ENCODE results near the gene RILPL2.
A peak's percentile ranks its signal among the peaks of the same experiment; 100 is the strongest.
"Not testable (repeated sequence)": the region's sequence is repeated elsewhere in the genome, so short reads cannot be mapped to it uniquely, and the experiment has no call there.

The RILPL2 gene

DNA sequence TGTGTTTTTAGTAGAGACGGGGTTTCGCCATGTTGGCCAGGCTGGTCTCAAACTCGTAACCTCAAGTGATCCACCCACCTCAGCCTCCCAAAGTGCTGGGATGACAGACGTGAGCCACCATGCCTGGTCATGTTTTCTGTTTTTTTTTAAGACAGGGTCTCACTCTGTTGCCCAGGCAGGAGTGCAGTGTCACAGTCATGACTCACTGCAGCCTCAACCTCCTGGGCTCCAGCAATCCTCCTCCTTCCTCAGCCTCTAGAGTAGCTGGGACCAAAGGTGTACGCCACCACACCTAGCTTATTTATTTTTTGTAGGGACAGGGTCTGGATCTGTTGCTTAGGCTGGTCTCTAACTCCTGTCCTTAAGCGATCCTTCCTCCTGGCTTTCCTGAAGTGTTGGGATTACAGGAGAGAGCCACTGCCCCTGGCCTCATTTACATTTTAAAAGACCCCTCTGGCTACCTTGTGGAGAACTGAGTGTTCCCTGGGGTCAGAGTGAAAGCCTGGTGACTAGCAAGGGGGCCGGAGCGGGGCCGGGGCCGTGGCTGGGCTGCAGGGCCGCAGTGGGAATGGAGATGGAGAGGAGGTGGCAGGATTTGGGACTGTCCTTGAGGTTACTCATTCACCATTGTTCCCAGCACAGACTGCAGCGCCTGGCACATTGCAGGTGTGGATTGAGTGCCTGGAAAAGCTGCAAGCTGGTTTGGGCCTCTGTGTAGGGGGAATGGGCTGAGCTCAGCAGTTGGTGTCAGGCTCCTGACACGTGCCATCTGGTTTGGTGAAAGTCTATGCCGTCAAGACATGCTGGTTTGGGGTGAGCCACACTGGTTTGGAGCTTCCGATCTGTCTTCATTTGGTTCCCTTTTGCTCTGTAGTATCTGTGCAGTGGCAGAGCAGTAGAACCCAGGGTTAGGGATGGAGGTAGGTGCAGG is 34.5 kb downstream of the RILPL2 start:
- DNase-seq, result no peak

- no peak for DNase-seq
Observed at GRCh38 chr12:123399255-123399617, 37.2 kb downstream of the RILPL2 start.

DNA sequence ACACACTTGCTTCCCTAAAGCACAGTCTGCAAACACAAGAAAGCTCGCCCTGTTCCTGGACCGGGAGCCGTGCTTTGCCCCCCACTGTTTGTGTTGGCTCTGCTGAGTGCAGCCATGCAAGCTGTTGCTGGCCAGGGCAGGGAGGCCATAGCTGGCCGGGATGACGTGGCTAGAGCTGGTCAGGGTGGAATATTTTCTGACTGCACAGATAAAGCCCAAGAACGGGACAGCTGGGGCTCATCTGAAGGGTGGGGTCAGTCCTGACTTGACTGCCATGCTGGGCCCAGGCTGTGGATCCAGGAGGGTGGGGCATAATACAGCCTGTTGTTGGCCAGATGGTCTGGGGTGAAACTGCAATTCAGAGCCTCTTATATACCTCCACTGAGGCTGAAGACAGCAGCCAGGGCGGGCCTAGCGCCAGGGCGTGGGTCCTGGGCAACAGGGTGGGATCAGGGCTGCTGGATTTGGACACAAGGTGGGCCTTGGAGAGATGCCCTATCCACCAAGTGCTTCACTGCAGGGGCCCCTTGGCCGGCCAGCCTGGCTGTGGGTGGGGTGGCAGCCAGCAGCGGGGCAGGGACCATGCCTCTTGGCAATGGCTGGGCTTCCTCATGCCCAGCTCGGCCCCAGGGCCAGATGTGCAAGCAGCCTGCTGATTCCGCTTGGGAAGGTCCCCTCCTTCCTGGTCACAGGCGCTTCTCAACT is 37.8 kb downstream of the RILPL2 start:
- no peak for DNase-seq

DNA sequence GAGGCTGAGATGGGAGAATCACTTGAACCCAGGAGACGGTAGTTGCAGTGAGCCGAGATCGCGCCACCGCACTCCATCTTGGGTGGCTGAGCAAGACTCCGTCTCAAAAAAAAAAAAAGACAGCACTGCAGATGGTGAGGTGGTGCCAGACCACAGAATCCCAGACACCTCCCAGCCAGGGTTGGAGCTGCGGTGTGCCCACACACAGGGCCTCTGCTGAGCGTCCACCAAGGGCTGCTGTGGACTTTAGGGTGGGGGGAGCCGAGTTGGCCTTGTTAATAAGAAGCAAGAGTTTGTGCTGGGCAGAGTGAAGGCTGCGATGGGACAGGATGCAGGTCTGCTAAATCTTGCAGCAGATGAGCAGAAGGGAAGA is 38.3 kb downstream of the RILPL2 start:
- DNase-seq, result no peak

DNA sequence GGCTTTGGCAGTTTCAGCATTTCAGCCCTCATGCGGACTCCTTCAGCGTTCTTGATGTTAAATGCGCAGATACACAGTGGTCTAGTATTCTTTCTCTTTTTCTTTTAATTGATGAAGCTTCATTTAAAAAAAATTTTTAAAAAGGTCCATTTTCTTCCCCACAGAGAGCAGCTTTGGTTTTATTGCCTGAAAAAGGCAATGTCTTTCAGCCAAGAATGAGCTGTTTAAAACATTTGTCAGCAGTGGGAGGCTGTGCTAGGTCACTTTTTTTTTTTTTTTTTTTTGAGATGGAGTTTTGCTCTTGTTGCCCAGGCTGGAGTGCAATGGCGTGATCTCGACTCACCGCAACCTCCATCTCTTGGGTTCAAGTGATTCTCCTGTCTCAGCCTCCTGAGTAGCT is 39.1 kb downstream of the RILPL2 start:
- DNase-seq, result no peak

- no peak for DNase-seq
Observed at GRCh38 chr12:123396954-123397353, 39.5 kb downstream of the RILPL2 start.

- no peak for DNase-seq
Observed at GRCh38 chr12:123396543-123396942, 39.9 kb downstream of the RILPL2 start.

GRCh38 chr12:123395236-123395635 is 41.2 kb downstream of the RILPL2 start:
- DNase-seq, result no peak

DNA sequence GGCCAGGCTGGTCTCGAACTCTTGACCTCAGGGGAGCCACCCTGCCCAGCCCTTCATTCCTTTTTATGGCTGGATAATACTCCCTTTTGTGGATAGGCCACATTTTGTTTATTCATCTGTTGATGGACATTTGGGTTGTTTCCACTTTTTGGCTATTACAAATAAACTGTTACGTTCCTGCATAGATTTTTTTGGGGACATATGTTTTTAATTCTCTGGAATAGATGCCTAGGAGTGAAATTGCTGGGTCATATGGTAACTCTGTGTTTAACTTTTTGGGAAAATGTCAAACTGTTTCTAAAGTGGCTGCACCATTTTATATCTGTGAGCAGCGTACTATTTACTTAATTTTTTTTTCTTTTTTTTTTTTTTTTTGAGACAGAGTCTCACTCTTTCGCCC is 42.7 kb downstream of the RILPL2 start:
- DNase-seq, result no peak

DNA sequence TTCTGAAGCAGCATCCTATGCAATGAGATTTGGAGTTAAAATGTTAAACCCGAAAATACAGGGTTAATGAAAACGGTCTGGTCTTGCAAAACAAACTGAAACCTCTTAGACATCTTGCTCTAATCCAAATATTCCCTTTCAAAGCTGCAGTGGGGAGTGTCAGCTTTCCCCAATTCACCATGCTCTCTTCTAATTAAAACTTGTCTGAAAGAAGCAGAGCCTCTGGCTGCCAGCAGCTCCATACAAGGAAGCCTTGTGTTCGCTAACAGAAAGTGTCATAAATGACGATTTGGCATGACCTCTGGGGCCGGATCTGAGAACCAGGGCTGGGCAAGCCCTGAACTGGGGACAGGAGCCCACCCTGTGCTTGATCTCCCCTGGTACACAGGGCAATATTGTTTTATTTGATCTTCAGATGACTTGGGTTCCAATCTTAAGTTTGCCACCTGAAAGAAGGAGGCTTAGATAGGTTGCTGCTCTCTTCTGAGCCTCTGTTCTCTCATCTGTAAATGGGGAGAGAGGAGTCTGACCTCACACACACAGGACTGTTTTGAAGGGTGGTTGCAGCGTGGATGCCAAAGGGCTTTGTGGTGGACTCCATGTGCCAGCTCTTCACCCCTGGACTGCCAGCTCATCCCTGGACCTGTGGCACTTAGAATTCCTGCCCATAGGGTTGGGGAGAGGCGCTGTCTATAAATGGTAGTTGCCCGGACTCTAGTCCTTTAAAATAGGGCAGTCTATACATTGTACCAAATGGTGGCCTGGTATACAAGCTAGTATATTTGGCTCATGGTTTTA is 44.7 kb downstream of the RILPL2 start:
- no peak for DNase-seq

DNA sequence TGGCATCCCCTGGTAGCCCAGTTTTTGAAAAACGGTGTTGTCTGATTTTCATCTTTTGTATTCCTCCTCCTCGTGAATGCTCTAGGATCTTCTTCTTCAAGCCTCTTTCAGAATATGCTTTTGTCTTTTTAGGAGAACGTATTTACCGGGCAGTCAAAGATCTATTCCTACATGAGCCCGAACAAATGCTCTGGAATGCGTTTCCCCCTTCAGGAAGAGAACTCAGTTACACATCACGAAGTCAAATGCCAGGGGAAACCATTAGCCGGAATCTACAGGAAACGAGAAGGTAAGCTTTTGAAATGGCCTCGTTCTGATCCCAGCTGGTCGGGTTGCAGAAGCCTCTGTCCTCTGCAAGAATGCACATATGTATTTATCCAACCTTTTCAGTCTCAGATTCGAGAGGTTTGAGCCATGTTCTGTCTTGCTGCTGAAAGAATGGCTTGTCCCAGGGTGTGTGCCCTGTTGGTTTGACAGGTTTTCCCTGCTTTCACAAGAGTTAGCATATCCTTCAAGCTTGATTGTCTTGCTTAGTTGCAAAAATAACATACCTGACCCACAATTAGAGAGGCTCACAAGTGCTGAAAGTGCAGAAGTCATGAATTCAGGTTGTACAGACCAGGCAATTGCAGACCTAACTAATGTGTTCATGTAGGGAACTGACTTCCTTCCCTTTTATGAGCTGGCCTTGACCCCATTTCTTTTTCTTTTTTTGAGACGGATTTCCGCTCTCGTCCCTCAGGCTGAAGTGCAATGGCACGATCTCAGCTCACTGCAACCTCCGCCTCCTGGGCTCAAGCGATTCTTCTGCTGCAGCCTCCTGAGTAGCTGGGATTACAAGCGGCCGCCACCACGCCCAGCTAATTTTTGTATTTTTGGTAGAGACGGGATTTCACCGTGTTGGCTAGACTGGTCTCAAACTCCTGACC is 45.7 kb downstream of the RILPL2 start:
- DNase-seq, result no peak

DNA sequence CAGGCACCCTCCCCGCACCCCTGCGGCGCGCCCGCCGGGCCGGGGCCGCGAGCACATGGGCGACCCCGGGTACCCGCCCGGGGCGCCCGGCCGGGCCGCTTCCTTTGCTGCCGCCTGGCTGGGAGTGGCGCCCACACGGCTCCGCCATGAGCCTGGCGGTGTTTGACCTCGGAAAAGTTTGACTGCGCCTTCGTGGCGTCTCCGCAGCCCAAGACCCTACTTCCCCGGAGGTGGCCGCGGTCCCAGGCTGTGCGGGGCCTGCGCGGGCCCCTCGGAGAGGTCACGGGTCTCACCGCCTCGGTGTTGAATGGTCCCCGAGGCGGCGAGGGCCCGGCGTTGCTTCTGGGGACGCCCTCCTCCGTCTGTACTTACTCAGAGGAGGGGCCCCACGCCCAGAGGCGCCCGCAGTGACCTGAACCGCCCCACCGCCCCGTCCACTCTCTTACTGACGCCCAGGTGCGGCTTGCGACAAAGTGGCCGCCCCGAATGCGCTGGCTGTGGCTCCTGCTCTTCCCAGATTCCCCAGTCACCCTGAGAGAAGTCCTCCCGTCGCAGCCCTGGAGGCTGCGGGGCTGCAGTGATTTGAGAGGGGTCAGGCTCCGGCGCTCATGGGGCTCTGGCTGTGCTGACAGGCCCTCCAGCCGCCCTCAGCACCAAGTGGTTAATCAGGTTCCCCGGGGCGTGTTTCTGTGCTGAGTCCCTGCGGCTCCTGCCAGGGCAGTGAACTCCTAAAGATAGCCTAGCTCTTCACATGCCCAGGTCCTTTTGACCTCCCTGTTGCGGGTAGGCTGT is 46.7 kb downstream of the RILPL2 start:
- no peak for DNase-seq

- no peak for DNase-seq
Observed at GRCh38 chr12:123388951-123389559, 47.4 kb downstream of the RILPL2 start.

- DNase-seq, result peak; percentile 29
Observed at GRCh38 chr12:123388177-123388950, 48.1 kb downstream of the RILPL2 start.

GRCh38 chr12:123387508-123388176 is 48.8 kb downstream of the RILPL2 start:
- no peak for DNase-seq

- not testable (repeated sequence) for DNase-seq
Observed at GRCh38 chr12:123385536-123385935, 50.9 kb downstream of the RILPL2 start.

DNA sequence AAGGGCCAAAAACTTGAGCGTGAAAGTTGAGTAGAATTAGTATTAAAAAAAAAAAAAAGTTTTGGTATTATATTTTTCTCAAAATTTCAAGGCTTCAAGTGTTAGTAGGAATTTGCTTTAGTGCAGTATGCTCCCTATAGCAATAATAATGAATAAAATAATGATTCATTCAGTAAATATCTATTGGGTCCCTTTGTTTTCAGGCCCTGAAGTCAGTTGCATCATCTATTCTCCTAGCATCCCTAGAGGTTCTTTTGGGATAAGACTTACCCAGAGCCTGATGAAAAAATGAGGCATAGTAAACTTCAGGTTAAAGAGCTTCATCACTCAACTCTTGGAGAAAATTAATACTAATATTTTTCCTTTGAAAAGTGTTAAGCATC is 51.5 kb downstream of the RILPL2 start:
- no peak for DNase-seq

GRCh38 chr12:123384318-123384993 is 52.0 kb downstream of the RILPL2 start:
- DNase-seq, result no peak

DNA sequence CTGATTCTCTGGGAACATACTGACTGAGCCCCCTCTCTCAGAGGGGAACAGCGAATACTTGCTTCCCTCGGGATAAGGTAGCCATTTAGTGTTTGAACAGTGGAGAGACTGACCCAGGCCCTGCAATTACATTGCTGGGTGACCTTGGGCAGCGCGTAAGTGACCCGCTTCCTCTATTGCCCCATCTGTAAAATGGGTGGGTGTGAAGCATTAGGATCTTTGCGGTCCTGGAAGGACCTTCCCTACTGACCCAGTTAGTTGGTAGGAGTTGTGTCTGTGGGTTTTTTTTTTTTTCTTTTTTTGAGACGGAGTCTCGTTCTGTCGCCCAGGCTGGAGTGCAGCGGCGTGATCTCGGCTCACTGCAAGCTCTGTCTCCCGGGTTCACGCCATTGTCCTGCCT is 53.8 kb downstream of the RILPL2 start:
- DNase-seq, result no peak
